RWPE2 (cell line): ENCODE data around the gene DGKD.

Source experiments
- ATAC-seq: fragments of 200-7000 bp; cut with Tn5 transposase; 3 replicates; pipeline ENCODE4 v1.9.1; 2021; ENCODE audit warnings: low read depth
- DNase-seq: peaks from one replicate; pipeline ENCODE4 v3.0.0-alpha.2; 2020; ENCODE audit warnings: low spot score
- H3K27ac ChIP-seq: fragments of 450-650 bp; 2 replicates; pipeline ENCODE4 v1.5.1; 2017; ENCODE audit warnings: mild to moderate bottlenecking; ENCODE audit not compliant: poor library complexity, severe bottlenecking
- H3K27me3 ChIP-seq: fragments of 250-450 bp; sonication (Bioruptor Pico); 2 replicates; pipeline ENCODE4 v1.5.1; 2021; ENCODE audit warnings: mild to moderate bottlenecking, moderate library complexity; ENCODE audit not compliant: insufficient read depth, poor library complexity, severe bottlenecking
- H3K36me3 ChIP-seq: fragments of 250-450 bp; sonication (Bioruptor Pico); 2 replicates; pipeline ENCODE4 v1.5.1; 2020; ENCODE audit warnings: low read depth, mild to moderate bottlenecking, moderate library complexity
- H3K4me1 ChIP-seq: fragments of 250-450 bp; sonication (Bioruptor Pico); 2 replicates; pipeline ENCODE4 v1.5.1; 2021; ENCODE audit warnings: mild to moderate bottlenecking, moderate library complexity; ENCODE audit not compliant: insufficient read depth, poor library complexity, severe bottlenecking
- H3K4me3 ChIP-seq: fragments of 250-450 bp; sonication (Bioruptor Pico); 2 replicates; pipeline ENCODE4 v1.5.1; 2021; ENCODE audit warnings: mild to moderate bottlenecking, moderate library complexity; ENCODE audit not compliant: severe bottlenecking
- H3K9me3 ChIP-seq: fragments of 250-450 bp; sonication (Bioruptor Pico); 2 replicates; pipeline ENCODE4 v1.5.1; 2021; ENCODE audit warnings: mild to moderate bottlenecking, moderate library complexity; ENCODE audit not compliant: severe bottlenecking
- CTCF ChIP-seq: fragments of 450-650 bp; IDR thresholded peaks from one replicate; pipeline ENCODE4 v1.5.1; 2017; ENCODE audit warnings: mild to moderate bottlenecking, moderate library complexity; ENCODE audit not compliant: poor library complexity, severe bottlenecking

DGKD gene

GRCh38 chr2:233341296-233341695 lies 13.0 kb upstream of the DGKD start:
- Histone ChIP-seq H3K27me3 (no peaks in the 10 kb centered on the region), H3K4me1 (no peaks in the 10 kb centered on the region), H3K36me3 (no peaks in the 10 kb centered on the region), H3K9me3 (no peaks in the 10 kb centered on the region), H3K4me3 (no peak overlapping the region), H3K27ac (no peak overlapping the region)
- no peak for TF ChIP-seq CTCF
- ATAC-seq: no peak
- DNase-seq: no peak

- no peak for ATAC-seq
- Histone ChIP-seq H3K27ac (no peak overlapping the region), H3K27me3 (no peaks in the 10 kb centered on the region), H3K4me1 (no peaks in the 10 kb centered on the region), H3K36me3 (no peaks in the 10 kb centered on the region), H3K9me3 (no peaks in the 10 kb centered on the region), H3K4me3 (no peak overlapping the region)
- no peak for TF ChIP-seq CTCF
- no peak for DNase-seq
These were observed 12.0 kb upstream of the DGKD start for GRCh38 chr2:233342301-233342700.

GRCh38 chr2:233343171-233343705 lies 11.1 kb upstream of the DGKD start:
- ATAC-seq (no peak), DNase-seq (no peak)
- Histone ChIP-seq H3K27me3 (no peaks in the 10 kb centered on the region), H3K36me3 (no peaks in the 10 kb centered on the region), H3K4me3 (no peak overlapping the region), H3K9me3 (no peaks in the 10 kb centered on the region), H3K27ac (no peak overlapping the region), H3K4me1 (no peaks in the 10 kb centered on the region)
- TF ChIP-seq CTCF: no peak

- no peaks in the 10 kb centered on the region for H3K27me3 ChIP-seq
- no peaks in the 10 kb centered on the region for H3K36me3 ChIP-seq
- no peaks in the 10 kb centered on the region for H3K9me3 ChIP-seq
- TF ChIP-seq CTCF: no peak
- no peak overlapping the region for H3K4me3 ChIP-seq
- ATAC-seq: no peak
- peaks cover 12% of the 10 kb centered on the region for H3K4me1 ChIP-seq
- no peak overlapping the region for H3K27ac ChIP-seq
- DNase-seq: no peak
These were observed 7.9 kb upstream of the DGKD start for GRCh38 chr2:233346376-233346775.

GRCh38 chr2:233346930-233347329 lies 7.4 kb upstream of the DGKD start:
- Histone ChIP-seq H3K27me3 (no peaks in the 10 kb centered on the region), H3K9me3 (no peaks in the 10 kb centered on the region), H3K4me1 (peaks cover 15% of the 10 kb centered on the region), H3K4me3 (no peak overlapping the region), H3K27ac (no peak overlapping the region), H3K36me3 (no peaks in the 10 kb centered on the region)
- no peak for TF ChIP-seq CTCF
- no peak for ATAC-seq
- no peak for DNase-seq
